AG09309 (cell line): ENCODE results near the gene ZSWIM8.

ENCODE experiments used
- DNase-seq: peaks from one replicate; pipeline ENCODE4 v3.0.0-alpha.2; 2010; ENCODE audit warnings: low read depth
- H3K4me3 ChIP-seq: 2 replicates; pipeline ENCODE4 v1.5.1; 2011; ENCODE audit warnings: mild to moderate bottlenecking, low read depth, low read length, moderate library complexity; ENCODE audit not compliant: control insufficient read depth
- TF ChIP-seq, protein P1 (sequence below): IDR thresholded peaks from 2 replicates; pipeline ENCODE4 v1.5.1; 2011; ENCODE audit warnings: mild to moderate bottlenecking, low read depth, low read length, inconsistent platforms; ENCODE audit not compliant: insufficient read depth, control insufficient read depth; ENCODE audit errors: missing control alignments

Gene ZSWIM8

GRCh38 chr10:73814896-73815718 is 29.7 kb downstream of the ZSWIM8 start:
- no peak overlapping the region for H3K4me3 ChIP-seq
- TF ChIP-seq, protein P1, sequence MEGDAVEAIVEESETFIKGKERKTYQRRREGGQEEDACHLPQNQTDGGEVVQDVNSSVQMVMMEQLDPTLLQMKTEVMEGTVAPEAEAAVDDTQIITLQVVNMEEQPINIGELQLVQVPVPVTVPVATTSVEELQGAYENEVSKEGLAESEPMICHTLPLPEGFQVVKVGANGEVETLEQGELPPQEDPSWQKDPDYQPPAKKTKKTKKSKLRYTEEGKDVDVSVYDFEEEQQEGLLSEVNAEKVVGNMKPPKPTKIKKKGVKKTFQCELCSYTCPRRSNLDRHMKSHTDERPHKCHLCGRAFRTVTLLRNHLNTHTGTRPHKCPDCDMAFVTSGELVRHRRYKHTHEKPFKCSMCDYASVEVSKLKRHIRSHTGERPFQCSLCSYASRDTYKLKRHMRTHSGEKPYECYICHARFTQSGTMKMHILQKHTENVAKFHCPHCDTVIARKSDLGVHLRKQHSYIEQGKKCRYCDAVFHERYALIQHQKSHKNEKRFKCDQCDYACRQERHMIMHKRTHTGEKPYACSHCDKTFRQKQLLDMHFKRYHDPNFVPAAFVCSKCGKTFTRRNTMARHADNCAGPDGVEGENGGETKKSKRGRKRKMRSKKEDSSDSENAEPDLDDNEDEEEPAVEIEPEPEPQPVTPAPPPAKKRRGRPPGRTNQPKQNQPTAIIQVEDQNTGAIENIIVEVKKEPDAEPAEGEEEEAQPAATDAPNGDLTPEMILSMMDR, result peak; percentile 31
- DNase-seq, result no peak

DNA sequence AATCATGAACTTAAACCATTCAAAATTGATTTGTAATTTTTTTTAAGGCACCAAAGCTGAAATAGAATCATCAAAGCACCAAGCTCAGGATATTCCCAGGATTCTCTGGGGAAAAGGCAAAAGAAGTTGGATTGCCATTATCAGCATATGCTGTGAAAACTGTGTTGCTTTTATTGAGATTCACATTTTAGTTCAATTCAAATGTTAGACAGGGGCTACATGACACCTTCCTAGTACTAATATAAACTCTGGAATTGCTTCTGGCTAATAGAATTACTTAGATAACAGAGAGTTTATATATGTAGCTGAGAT is 30.3 kb downstream of the ZSWIM8 start:
- H3K4me3 ChIP-seq, result no peak overlapping the region
- DNase-seq, result no peak
- TF ChIP-seq, protein P1, result no peak

GRCh38 chr10:73816917-73817729 is 31.7 kb downstream of the ZSWIM8 start:
- TF ChIP-seq, protein P1, result no peak
- no peak for DNase-seq
- no peak overlapping the region for H3K4me3 ChIP-seq

- TF ChIP-seq, protein P1, result no peak
- DNase-seq, result no peak
- no peak overlapping the region for H3K4me3 ChIP-seq
Observed at GRCh38 chr10:73817826-73818225, 32.4 kb downstream of the ZSWIM8 start.

GRCh38 chr10:73818402-73818801 is 33.0 kb downstream of the ZSWIM8 start:
- no peak overlapping the region for H3K4me3 ChIP-seq
- DNase-seq, result no peak
- TF ChIP-seq, protein P1, result peak; percentile 0

GRCh38 chr10:73819081-73819480 is 33.7 kb downstream of the ZSWIM8 start:
- no peak for DNase-seq
- no peak overlapping the region for H3K4me3 ChIP-seq
- TF ChIP-seq, protein P1, result no peak
